Regular cardiac myocyte (primary cell): ENCODE data around the gene WFDC2. TPM values are rescaled to one million over a fixed set of nuclear protein-coding genes. Genes with fewer than 3 reads are reported as not detected.

ENCODE experiments used
- total RNA-seq: library from RNA; depleted of rRNA; stranded (reverse); fragments of >200 nt; gene quantifications from 2 replicates; pipeline ENCODE4 v1.2.3, GENCODE V29; 2014

WFDC2 gene
- not detected in 2 replicates for total RNA-seq

DNA sequence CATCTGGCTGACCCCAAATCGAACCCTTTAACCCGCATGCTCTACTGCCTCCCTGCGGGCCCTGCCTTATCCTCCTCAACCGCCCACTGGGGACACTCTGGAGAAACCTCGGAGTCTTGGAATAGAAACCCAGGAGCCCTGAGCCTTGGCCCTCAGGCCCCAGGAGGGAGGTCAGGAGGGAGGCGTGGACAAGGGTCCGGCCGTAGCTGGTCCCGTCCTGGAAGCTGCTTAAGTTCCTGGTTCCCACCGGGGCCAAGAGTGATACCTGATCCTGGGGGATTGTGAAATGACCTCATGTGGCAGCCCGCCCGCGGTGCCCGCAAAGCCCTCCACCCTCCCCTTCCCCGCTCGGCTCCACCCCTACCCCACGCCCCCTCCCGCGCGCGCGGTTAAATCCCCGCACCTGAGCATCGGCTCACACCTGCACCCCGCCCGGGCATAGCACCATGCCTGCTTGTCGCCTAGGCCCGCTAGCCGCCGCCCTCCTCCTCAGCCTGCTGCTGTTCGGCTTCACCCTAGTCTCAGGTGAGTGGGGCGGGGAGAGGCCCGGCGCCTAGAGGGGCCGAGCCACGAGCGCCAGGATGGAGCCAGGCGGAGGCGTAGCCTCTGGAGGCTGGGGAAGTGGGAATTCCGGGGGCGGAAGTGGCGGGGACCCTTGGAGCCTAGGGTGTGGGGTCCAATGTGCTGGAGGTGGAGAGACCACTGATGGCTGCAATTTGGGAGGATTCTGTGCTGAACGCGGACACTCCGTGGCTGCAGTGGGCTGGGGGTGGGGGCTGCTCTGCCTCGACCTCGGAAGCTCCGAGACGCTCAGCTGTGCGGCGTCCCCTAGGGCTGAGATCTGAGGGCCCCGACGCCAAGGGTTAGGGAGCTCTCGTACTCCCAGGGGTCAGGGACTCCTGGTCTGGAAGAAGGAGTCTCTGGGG lies at the start of gene WFDC2:
Gene WFDC2, plus strand, starts transcription at position 418 of the 926 bp plus-strand sequence. Its CDS starts 29 bp downstream, at position 447.

DNA sequence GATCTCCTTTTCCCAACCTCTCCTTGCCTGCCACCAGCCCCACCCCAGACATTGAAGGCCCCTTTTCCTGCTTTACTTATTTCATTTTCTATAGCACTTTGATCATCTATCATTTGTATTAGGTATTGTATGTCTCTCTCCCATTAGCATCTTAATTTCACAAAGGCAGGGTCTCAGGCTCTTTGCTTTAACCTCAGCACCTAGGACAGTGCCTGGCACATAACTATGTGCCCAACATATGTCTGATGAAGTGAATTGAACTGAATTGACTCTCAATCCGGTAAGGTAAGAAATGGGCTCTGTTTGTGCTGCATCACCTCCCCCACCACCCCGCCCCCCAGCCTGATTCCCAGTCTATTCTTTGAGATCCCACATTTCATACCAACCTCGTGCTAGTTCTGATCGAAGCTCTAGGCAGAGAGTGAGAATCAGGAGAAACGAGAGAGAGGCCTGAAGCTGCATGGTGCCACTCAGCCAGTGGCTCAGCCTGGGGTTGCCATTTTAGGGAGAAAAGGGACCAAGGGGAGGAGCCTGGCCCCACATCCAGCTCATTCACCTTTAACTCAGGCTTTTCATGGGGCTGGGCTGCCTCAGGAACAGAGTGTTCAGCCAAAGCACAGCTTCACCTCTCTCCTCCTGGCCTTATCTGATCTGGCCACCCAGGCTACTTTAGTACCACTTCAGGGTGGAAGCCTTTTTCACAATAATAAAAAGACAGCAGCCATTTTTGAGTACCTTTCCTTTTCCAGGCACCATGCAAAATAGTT lies 45.8 kb downstream of the WFDC2 start, which contains the start of gene SPINT3:
Gene SPINT3, minus strand, starts transcription at position 476 of the 767 bp plus-strand sequence. Its CDS starts 14 bp downstream, at position 462.

Other genes starting within 250 kb of the WFDC2 start
- gene SEMG2, start 248.4 kb upstream of the WFDC2 start, total RNA-seq: not detected in 2 replicates
- 0.58 TPM in 1 of 2 replicates, not detected in the other for gene SLPI, start 215.2 kb upstream of the WFDC2 start, total RNA-seq
- gene RBPJL, start 162.9 kb upstream of the WFDC2 start, total RNA-seq: not detected in 2 replicates
- gene MATN4, start 161.5 kb upstream of the WFDC2 start, total RNA-seq: 0.19 TPM in 1 of 2 replicates, not detected in the other
- gene SDC4, start 121.3 kb upstream of the WFDC2 start, total RNA-seq: 102 and 106 TPM in 2 replicates
- gene SYS1, start 106.6 kb upstream of the WFDC2 start, total RNA-seq: 26.8 and 29.9 TPM in 2 replicates
- gene TP53TG5, start 91.4 kb upstream of the WFDC2 start, total RNA-seq: under 0.01 TPM in 1 of 2 replicates, not detected in the other
- gene DBNDD2, start 61.5 kb upstream of the WFDC2 start, total RNA-seq: 1.4 and 3.5 TPM in 2 replicates
- gene PIGT, start 53.6 kb upstream of the WFDC2 start, total RNA-seq: 11.9 and 24.0 TPM in 2 replicates
- not detected in 2 replicates for gene SPINT3, start 45.9 kb downstream of the WFDC2 start, total RNA-seq
- not detected in 2 replicates for gene WFDC6, start 69.7 kb downstream of the WFDC2 start, total RNA-seq
- not detected in 2 replicates for gene EPPIN, start 77.6 kb downstream of the WFDC2 start, total RNA-seq
- not detected in 2 replicates for gene WFDC8, start 109.5 kb downstream of the WFDC2 start, total RNA-seq
- gene WFDC10A, start 160.0 kb downstream of the WFDC2 start, total RNA-seq: not detected in 2 replicates
- gene WFDC9, start 161.5 kb downstream of the WFDC2 start, total RNA-seq: not detected in 2 replicates
- not detected in 2 replicates for gene WFDC11, start 200.5 kb downstream of the WFDC2 start, total RNA-seq
- not detected in 2 replicates for gene WFDC13, start 232.3 kb downstream of the WFDC2 start, total RNA-seq
- not detected in 2 replicates for gene WFDC10B, start 235.3 kb downstream of the WFDC2 start, total RNA-seq